ENCODE data around the gene JAG1. TPM values are rescaled to one million over a fixed set of nuclear protein-coding genes. Genes with fewer than 3 reads are reported as not detected.

JAG1 gene
- polyA plus RNA-seq, 1 experiment = 13.5 TPM

DNA sequence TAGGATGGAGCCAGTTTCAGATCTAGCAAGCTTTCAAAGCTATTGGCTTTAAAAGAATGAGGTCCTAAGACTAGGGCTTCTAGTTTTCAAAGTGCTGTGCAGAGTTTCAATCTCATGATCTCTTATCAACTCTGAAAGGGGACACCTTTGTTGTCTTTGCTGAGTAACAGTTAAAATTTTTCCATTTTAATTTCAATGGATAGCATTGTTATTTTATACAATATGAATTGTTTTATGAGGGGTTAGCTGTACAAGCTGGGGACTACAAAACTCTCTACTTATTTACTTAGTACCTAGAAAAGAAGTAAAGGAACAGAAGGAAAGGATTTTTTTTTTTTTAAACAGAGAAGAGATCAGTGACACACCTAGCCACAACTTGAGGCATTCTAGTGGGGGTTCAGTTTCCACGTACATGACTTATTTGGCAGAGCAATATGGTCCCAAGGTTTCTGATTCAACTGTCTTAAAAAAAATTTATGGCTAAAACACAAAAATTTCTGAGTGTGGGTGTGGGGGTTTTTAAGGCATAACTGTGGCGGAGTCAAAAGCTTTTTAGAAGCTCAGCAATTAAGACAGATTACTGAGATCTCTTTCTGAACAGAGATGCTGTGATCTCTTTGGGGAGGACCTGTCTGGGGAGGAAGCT is 46.1 kb upstream of the JAG1 start:
- Histone ChIP-seq H3K9me3 (ENCODE audit: control insufficient read depth, insufficient read depth, low read length) (no peaks in the 10 kb centered on the region), H3K27ac (ENCODE audit: low read depth, low read length) (no peak overlapping the region), H3K27me3 (ENCODE audit: control insufficient read depth, insufficient read depth, low read length) (no peaks in the 10 kb centered on the region), H3K4me3 (ENCODE audit: low read depth, low read length) (no peak overlapping the region)
- TF ChIP-seq CTCF (IDR thresholded peaks at IDR 0.05; ENCODE audit: low read depth, low read length) = no peak
- CTCF ChIA-PET = interaction anchor here (0.7 kb wide), 1 partner anchor 44 kb away, joined by 3 read pairs; no protein-coding TSS in a partner anchor
- DNase-seq (ENCODE audit: low read depth, low spot score) = no peak
- POLR2A ChIA-PET = no interaction called here

DNA sequence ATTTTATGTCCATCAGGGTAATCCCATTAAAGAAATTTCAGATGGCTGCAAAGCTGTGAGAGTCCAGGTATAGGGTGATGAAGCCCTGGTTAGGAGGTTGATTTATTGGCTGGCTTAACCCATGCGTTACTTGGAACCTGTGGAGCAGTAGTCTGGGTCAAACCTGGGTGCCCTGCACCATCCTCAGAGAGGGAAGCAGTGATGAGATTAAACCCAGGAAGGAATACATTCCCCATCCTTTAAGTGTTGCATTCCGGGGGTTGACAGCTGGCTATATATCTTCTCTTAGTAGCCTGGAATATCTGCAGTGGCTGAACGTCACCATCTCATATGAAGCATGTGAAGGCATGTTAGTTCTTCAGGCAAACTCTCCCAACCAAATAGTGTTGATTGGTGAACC is 44.9 kb upstream of the JAG1 start:
- H3K4me3 ChIP-seq (ENCODE audit: low read depth, low read length) = no peak overlapping the region
- no peak for DNase-seq (ENCODE audit: low read depth, low spot score)
- no peak for TF ChIP-seq CTCF (IDR thresholded peaks at IDR 0.05; ENCODE audit: low read depth, low read length)
- H3K27me3 ChIP-seq (ENCODE audit: control insufficient read depth, insufficient read depth, low read length) = no peaks in the 10 kb centered on the region
- H3K27ac ChIP-seq (ENCODE audit: low read depth, low read length) = no peak overlapping the region
- POLR2A ChIA-PET = no interaction called here
- CTCF ChIA-PET = no interaction called here
- no peaks in the 10 kb centered on the region for H3K9me3 ChIP-seq (ENCODE audit: control insufficient read depth, insufficient read depth, low read length)

- POLR2A ChIA-PET = no interaction called here
- CTCF ChIA-PET = no interaction called here
- Histone ChIP-seq H3K27ac (ENCODE audit: low read depth, low read length) (no peak overlapping the region), H3K27me3 (ENCODE audit: control insufficient read depth, insufficient read depth, low read length) (no peaks in the 10 kb centered on the region), H3K4me3 (ENCODE audit: low read depth, low read length) (no peak overlapping the region), H3K9me3 (ENCODE audit: control insufficient read depth, insufficient read depth, low read length) (no peaks in the 10 kb centered on the region)
- DNase-seq (ENCODE audit: low read depth, low spot score) = no peak
- no peak for TF ChIP-seq CTCF (IDR thresholded peaks at IDR 0.05; ENCODE audit: low read depth, low read length)
Observed at GRCh38 chr20:10716855-10717254, 43.1 kb upstream of the JAG1 start.

DNA sequence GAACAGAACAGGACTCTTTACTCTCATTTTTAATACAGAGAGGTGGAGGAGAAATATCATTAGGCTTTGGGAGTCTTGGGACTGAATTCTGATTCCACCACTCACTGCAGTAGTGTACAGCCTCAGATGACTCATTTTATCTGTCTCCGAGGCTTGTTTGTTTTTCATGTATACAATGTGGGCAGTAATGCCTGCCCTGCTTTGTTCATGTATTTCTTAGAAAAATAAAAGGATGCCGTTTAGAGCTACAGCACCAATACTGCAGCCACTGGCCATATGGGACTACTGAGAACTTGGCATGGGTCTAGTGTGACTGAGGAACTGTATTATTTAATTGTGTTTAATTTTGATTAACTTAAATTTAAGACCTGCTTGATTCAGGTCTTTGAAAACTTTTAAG is 41.2 kb upstream of the JAG1 start:
- CTCF ChIA-PET = no interaction called here
- Histone ChIP-seq H3K27me3 (ENCODE audit: control insufficient read depth, insufficient read depth, low read length) (no peaks in the 10 kb centered on the region), H3K27ac (ENCODE audit: low read depth, low read length) (no peak overlapping the region), H3K4me3 (ENCODE audit: low read depth, low read length) (no peak overlapping the region), H3K9me3 (ENCODE audit: control insufficient read depth, insufficient read depth, low read length) (no peaks in the 10 kb centered on the region)
- POLR2A ChIA-PET = interaction anchor here (0.7 to 0.9 kb wide), 2 partner anchors 71 to 553 kb away, joined by 3 to 6 read pairs; no protein-coding TSS in a partner anchor
- TF ChIP-seq CTCF (IDR thresholded peaks at IDR 0.05; ENCODE audit: low read depth, low read length) = no peak
- peak; percentile 58 for DNase-seq (ENCODE audit: low read depth, low spot score)

DNA sequence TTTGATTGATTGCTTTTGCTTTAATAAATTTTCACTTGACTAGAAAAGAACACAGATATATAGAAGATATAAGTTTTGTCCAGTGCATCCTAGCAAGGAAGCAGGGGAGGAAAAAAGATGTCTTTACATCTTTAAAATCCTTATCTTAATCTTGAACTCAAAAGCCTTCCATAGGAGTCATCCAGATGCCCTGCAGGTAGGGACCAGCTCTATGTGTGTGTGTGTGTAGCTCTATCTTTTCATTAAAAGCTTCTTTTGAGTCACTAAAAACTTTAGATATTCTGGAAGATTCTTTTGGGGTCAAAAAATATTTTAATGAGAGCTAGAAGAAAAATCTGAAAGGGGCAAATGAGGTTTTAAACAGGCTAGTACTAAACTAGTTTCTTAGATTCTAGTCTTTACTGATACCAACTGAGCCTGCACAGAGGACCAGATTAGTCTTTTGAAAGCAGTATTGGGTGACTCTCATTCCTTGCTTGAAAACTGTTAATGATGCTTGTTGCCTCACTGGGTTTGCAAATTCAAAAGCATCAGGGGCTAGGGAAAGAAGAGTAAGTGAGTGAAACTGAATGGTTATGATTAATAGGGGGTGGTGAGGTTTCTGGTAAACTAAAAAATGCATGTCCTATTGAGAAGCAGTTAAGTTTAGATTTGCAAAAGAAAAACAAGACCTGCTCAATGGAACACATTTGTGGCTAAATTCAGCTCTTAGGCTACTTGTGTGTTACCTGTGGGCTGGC is 40.6 kb upstream of the JAG1 start:
- CTCF ChIA-PET = no interaction called here
- no peak for DNase-seq (ENCODE audit: low read depth, low spot score)
- POLR2A ChIA-PET = interaction anchor here (0.7 to 0.9 kb wide), 2 partner anchors 71 to 553 kb away, joined by 3 to 6 read pairs; no protein-coding TSS in a partner anchor

More for the DNA sequence above, 40.6 kb upstream of the JAG1 start:
- Histone ChIP-seq H3K9me3 (ENCODE audit: control insufficient read depth, insufficient read depth, low read length) (no peaks in the 10 kb centered on the region), H3K4me3 (ENCODE audit: low read depth, low read length) (no peak overlapping the region), H3K27me3 (ENCODE audit: control insufficient read depth, insufficient read depth, low read length) (no peaks in the 10 kb centered on the region), H3K27ac (ENCODE audit: low read depth, low read length) (no peak overlapping the region)
- TF ChIP-seq CTCF (IDR thresholded peaks at IDR 0.05; ENCODE audit: low read depth, low read length) = no peak

Data from AG04450 (cell line).